ENCODE measurements around the gene PLVAP.

DNA sequence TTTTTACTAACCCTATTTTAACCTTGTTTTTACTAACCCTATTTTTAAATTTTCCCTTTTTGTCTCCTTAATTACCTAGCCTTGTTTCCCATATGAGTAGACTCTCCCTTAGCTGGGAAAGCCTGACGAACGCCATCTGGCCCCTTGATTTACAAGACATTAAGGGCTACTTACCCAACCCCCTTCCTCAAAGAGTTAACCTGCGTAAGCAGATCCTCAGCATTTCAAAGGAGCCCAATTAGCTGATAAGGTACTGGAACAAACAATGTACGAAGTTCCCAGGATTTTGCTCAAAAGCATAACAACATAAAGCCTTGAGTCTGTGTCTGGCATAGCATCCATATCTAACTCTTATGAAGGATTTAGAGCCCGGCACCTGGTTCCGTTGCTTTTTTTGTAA is 38.0 kb upstream of the PLVAP start:
- no peak for TF ChIP-seq EP300 (IDR thresholded peaks at IDR 0.05)
- TF ChIP-seq, protein P1, sequence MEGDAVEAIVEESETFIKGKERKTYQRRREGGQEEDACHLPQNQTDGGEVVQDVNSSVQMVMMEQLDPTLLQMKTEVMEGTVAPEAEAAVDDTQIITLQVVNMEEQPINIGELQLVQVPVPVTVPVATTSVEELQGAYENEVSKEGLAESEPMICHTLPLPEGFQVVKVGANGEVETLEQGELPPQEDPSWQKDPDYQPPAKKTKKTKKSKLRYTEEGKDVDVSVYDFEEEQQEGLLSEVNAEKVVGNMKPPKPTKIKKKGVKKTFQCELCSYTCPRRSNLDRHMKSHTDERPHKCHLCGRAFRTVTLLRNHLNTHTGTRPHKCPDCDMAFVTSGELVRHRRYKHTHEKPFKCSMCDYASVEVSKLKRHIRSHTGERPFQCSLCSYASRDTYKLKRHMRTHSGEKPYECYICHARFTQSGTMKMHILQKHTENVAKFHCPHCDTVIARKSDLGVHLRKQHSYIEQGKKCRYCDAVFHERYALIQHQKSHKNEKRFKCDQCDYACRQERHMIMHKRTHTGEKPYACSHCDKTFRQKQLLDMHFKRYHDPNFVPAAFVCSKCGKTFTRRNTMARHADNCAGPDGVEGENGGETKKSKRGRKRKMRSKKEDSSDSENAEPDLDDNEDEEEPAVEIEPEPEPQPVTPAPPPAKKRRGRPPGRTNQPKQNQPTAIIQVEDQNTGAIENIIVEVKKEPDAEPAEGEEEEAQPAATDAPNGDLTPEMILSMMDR (IDR thresholded peaks at IDR 0.05) = no peak
